Endothelial cell (in vitro differentiated cells): ENCODE data around the gene CCNY. TPM values are rescaled to one million over a fixed set of nuclear protein-coding genes. Genes with fewer than 3 reads are reported as not detected.
"Not testable (repeated sequence)": the region's sequence is repeated elsewhere in the genome, so short reads cannot be mapped to it uniquely, and the experiment has no call there.

Experiments used
- DNase-seq: peaks from one replicate; pipeline ENCODE4 v3.0.0; 2021; ENCODE audit warnings: low spot score
- H3K27ac Mint-ChIP-seq: one replicate; pipeline ENCODE4 v1.8.0; 2021; ENCODE audit warnings: mixed read lengths, inconsistent platforms; ENCODE audit not compliant: unreplicated experiment
- H3K27me3 Mint-ChIP-seq: one replicate; pipeline ENCODE4 v1.8.0; 2021; ENCODE audit warnings: mild to moderate bottlenecking, moderate library complexity, mixed read lengths, inconsistent platforms; ENCODE audit not compliant: unreplicated experiment
- H3K36me3 Mint-ChIP-seq: one replicate; pipeline ENCODE4 v1.8.0; 2021; ENCODE audit warnings: mild to moderate bottlenecking, low read depth, mixed read lengths, inconsistent platforms; ENCODE audit not compliant: unreplicated experiment
- H3K4me1 Mint-ChIP-seq: one replicate; pipeline ENCODE4 v1.8.0; 2021; ENCODE audit warnings: mild to moderate bottlenecking, mixed read lengths, inconsistent platforms; ENCODE audit not compliant: unreplicated experiment
- H3K4me3 Mint-ChIP-seq: one replicate; pipeline ENCODE4 v1.8.0; 2021; ENCODE audit warnings: mild to moderate bottlenecking, mixed read lengths, inconsistent platforms; ENCODE audit not compliant: unreplicated experiment
- H3K9me3 Mint-ChIP-seq: one replicate; pipeline ENCODE4 v1.8.0; 2021; ENCODE audit warnings: mixed read lengths, inconsistent platforms; ENCODE audit not compliant: unreplicated experiment
- total RNA-seq: library from RNA; stranded (reverse); fragmentation: NEBNext Ultra II Directional; extraction: Animal tissue kit (Norgen Biotek cat#: 25700); gene quantifications from one replicate; pipeline ENCODE4 v1.2.1, GENCODE V29; 2021; ENCODE audit not compliant: unreplicated experiment
- TF ChIP-seq, protein P1 (sequence below): fragments of 200-600 bp; sonication (generic); IDR thresholded peaks from one replicate; pipeline ENCODE4 v1.5.0; 2021; ENCODE audit warnings: antibody characterized with exemption; ENCODE audit not compliant: unreplicated experiment

The CCNY gene
- total RNA-seq, 1 donor from 2014 or later = 169 TPM

DNA sequence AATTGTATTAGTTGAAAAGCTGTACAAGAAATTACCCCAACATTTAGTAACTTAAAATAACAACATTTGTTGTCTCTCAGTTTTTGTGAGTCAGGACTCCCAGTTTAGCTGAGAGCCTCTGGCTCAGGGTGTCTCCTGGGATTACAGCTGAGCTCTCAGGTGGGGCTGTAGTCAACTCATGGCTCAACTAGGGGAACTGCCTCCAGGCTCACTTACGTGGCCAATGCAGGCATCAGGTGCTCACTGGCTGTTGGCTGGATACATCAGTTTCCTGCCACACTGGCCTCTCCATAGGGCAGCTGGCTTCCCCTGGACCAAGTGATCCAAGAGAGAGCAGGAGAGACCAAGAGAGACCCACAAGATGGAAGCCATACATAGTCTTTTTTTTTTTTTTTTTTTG, 17.5 kb downstream of the CCNY start:
- DNase-seq = no peak
- no peaks in the 10 kb centered on the region for H3K9me3 Mint-ChIP-seq
- H3K27ac Mint-ChIP-seq = no peak overlapping the region
- TF ChIP-seq, protein P1, sequence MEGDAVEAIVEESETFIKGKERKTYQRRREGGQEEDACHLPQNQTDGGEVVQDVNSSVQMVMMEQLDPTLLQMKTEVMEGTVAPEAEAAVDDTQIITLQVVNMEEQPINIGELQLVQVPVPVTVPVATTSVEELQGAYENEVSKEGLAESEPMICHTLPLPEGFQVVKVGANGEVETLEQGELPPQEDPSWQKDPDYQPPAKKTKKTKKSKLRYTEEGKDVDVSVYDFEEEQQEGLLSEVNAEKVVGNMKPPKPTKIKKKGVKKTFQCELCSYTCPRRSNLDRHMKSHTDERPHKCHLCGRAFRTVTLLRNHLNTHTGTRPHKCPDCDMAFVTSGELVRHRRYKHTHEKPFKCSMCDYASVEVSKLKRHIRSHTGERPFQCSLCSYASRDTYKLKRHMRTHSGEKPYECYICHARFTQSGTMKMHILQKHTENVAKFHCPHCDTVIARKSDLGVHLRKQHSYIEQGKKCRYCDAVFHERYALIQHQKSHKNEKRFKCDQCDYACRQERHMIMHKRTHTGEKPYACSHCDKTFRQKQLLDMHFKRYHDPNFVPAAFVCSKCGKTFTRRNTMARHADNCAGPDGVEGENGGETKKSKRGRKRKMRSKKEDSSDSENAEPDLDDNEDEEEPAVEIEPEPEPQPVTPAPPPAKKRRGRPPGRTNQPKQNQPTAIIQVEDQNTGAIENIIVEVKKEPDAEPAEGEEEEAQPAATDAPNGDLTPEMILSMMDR = no peak
- peaks cover 6% of the 10 kb centered on the region for H3K27me3 Mint-ChIP-seq
- peaks cover 3% of the 10 kb centered on the region for H3K36me3 Mint-ChIP-seq
- peaks cover 57% of the 10 kb centered on the region for H3K4me1 Mint-ChIP-seq
- no peak overlapping the region for H3K4me3 Mint-ChIP-seq

DNA sequence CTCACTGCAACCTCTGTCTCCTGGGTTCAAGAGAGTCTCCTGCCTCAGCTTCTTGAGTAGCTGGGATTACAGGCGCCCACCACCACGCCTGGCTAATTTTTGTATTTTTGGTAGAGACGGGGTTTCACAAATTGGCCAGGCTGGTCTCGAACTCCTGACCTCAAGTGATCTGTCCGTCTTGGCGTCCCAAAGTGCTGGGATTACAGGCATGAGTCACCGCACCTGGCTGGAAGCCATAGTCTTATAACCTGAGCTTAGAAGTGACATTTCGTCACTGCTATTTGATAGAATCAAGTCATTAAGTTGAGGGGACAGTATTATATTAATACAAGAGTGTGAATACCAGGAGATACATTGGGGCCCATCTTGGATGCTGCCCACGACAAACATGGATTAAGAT, 17.9 kb downstream of the CCNY start:
- peaks cover 52% of the 10 kb centered on the region for H3K4me1 Mint-ChIP-seq
- H3K27ac Mint-ChIP-seq, DNase-seq, H3K36me3 Mint-ChIP-seq, H3K4me3 Mint-ChIP-seq, H3K27me3 Mint-ChIP-seq, H3K9me3 Mint-ChIP-seq: not testable (repeated sequence)

DNA sequence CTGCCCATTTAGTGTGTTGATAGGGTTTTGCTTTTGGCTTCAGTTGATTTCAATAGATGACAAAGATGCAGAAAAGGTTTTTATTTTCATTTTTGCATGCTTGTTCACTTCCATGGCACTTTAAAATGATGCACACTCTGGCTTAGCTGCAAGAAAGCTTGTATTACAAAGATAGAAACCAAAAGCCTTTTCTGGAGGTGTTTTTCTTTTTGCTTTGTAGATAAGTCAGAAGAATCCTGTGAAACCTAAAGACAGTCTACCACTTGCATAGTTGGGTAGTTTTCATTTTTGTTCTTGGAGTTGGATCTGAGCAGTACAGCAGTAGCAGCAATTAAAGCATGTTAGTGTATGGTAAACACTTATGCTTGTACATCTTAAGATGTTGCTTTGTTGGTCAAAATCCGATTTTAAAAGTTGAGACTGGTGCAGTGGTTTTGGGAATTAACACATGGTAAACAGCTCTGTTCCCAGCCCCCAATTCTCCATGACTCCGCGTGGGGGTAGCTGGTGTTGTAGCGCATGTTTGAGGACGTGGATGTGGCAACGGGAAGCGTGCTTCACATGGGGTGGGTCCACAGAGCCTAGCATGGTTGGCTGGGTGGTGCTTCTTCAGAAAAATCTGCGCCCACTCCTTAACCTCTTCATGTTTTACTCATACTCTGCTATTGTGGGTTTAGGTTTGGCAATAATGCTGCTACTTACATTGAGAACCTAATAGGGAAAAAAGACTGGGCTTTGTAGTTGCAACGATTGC, 19.8 kb downstream of the CCNY start:
- no peak for DNase-seq
- TF ChIP-seq, protein P1 = no peak
- Mint-ChIP-seq H3K9me3 (no peaks in the 10 kb centered on the region), H3K4me3 (no peak overlapping the region), H3K27ac (peak overlapping the region; percentile 27), H3K27me3 (peaks cover 6% of the 10 kb centered on the region), H3K36me3 (peaks cover 3% of the 10 kb centered on the region), H3K4me1 (peaks cover 41% of the 10 kb centered on the region)

GRCh38 chr10:35356725-35357092, 20.4 kb downstream of the CCNY start:
- Mint-ChIP-seq H3K9me3 (no peaks in the 10 kb centered on the region), H3K27ac (no peak overlapping the region), H3K36me3 (peaks cover 3% of the 10 kb centered on the region), H3K4me3 (no peak overlapping the region), H3K27me3 (peaks cover 6% of the 10 kb centered on the region), H3K4me1 (peaks cover 36% of the 10 kb centered on the region)
- DNase-seq = no peak
- TF ChIP-seq, protein P1 = no peak

- Mint-ChIP-seq H3K4me1 (peaks cover 35% of the 10 kb centered on the region), H3K27me3 (peaks cover 1% of the 10 kb centered on the region), H3K4me3 (no peak overlapping the region), H3K9me3 (no peaks in the 10 kb centered on the region), H3K36me3 (peaks cover 5% of the 10 kb centered on the region), H3K27ac (no peak overlapping the region)
- no peak for DNase-seq
- TF ChIP-seq, protein P1 = no peak
Observed at GRCh38 chr10:35359056-35359455, 22.7 kb downstream of the CCNY start.
